ACHN (cell line): ENCODE data around the gene CLDN25.

ENCODE experiments used
- DNase-seq: peaks from one replicate; pipeline ENCODE4 v3.0.0-alpha.2; 2015
- in situ Hi-C: cut with HindIII; loops from 2 replicates; pipeline ENCODE4 v1.10.0; 2017; ENCODE audit warnings: low sequenced_read_pairs, low pct_ligation_motif_present, low pct_unique_long_range_greater_than_20kb

The CLDN25 gene

GRCh38 chr11:113802621-113803020, 23.0 kb downstream of the CLDN25 start:
- in situ Hi-C loops: no loop called here

GRCh38 chr11:113805640-113806039, 26.0 kb downstream of the CLDN25 start:
- no peak for DNase-seq
- in situ Hi-C loops: no loop called here

More at GRCh38 chr11:113802621-113803020, 23.0 kb downstream of the CLDN25 start:
- no peak for DNase-seq

GRCh38 chr11:113806406-113806805, 26.8 kb downstream of the CLDN25 start:
- DNase-seq: peak; percentile 29
- in situ Hi-C loops: no loop called here

- in situ Hi-C loops: no loop called here
Measured at GRCh38 chr11:113808931-113809330, 29.3 kb downstream of the CLDN25 start.

GRCh38 chr11:113814181-113814580, 34.6 kb downstream of the CLDN25 start:
- in situ Hi-C loops: no loop called here
- no peak for DNase-seq

More at GRCh38 chr11:113808931-113809330, 29.3 kb downstream of the CLDN25 start:
- no peak for DNase-seq

- no peak for DNase-seq
- in situ Hi-C loops: no loop called here
Measured at GRCh38 chr11:113817162-113817561, 37.6 kb downstream of the CLDN25 start.

GRCh38 chr11:113817626-113818025, 38.0 kb downstream of the CLDN25 start:
- in situ Hi-C loops: no loop called here

GRCh38 chr11:113818426-113818825, 38.8 kb downstream of the CLDN25 start:
- in situ Hi-C loops: no loop called here
- DNase-seq: no peak

More at GRCh38 chr11:113817626-113818025, 38.0 kb downstream of the CLDN25 start:
- no peak for DNase-seq

GRCh38 chr11:113827477-113827876, 47.9 kb downstream of the CLDN25 start:
- in situ Hi-C loops: no loop called here
- DNase-seq: no peak

GRCh38 chr11:113828191-113828590, 48.6 kb downstream of the CLDN25 start:
- DNase-seq: no peak
- in situ Hi-C loops: no loop called here

- no peak for DNase-seq
- in situ Hi-C loops: no loop called here
Measured at GRCh38 chr11:113829751-113830150, 50.2 kb downstream of the CLDN25 start.
